Lower leg skin (tissue), 4 donors: ENCODE results near the gene MYO18B. TPM values are rescaled to one million over a fixed set of nuclear protein-coding genes. Genes with fewer than 3 reads are reported as not detected.

Experiments
- DNase-seq, 2 donors: peaks; one replicate each; pipeline ENCODE4 v3.0.0-alpha.2; 2019; ENCODE audit warnings: low spot score in 2 of 2
- H3K4me3 ChIP-seq: fragments of 200-600 bp; sonication (generic); 2 replicates; pipeline ENCODE4 v1.5.1; 2017; ENCODE audit warnings: mild to moderate bottlenecking, low read depth; ENCODE audit not compliant: poor library complexity, severe bottlenecking
- CTCF ChIP-seq, 3 donors: fragments of 450-650 bp; IDR thresholded peaks; one replicate each; pipeline ENCODE4 v1.5.1; 2016; ENCODE audit warnings: antibody characterized with exemption in 3 of 3, mild to moderate bottlenecking in 3 of 3, moderate library complexity in 2 of 3
- POLR2A ChIP-seq, 2 donors: fragments of 450-650 bp; IDR thresholded peaks; one replicate each; pipeline ENCODE4 v1.6.1; 2016 to 2017; ENCODE audit warnings: antibody characterized with exemption in 2 of 2, mild to moderate bottlenecking in 1 of 2, moderate library complexity in 1 of 2
- WGBS, 2 donors: methylation state at CpG; one replicate each; pipeline ENCODE4 v1.1.5; 2018; 5-methylcytosine and 5-hydroxymethylcytosine counted together
- intact Hi-C: fragments of 100-400 bp; cut with DNase I; formaldehyde crosslinking; loops from one replicate; pipeline ENCODE4 v1.15.0; 2023; ENCODE audit warnings: low total_unique reads
- total RNA-seq, 4 donors: library from RNA; depleted of rRNA; stranded (reverse); fragments of >200 nt; gene quantifications; one replicate each; pipeline ENCODE4 v1.1.0, GENCODE V29; 2016

Gene MYO18B
- total RNA-seq, 4 donors from 2014 or later, result 1.5 to 3.4 TPM; not detected in 2

- DNase-seq, result peak in 1 of 2 donors; percentile 57
- WGBS, 2 donors, result 55 to 70% methylated on average over 19 of the region's 19 CpGs
- no peak for TF ChIP-seq CTCF (IDR thresholded peaks at IDR 0.05)
- TF ChIP-seq POLR2A (IDR thresholded peaks at IDR 0.05), result no peak
- H3K4me3 ChIP-seq, result no peak overlapping the region
- intact Hi-C loops, result no loop called here
Measured at GRCh38 chr22:25729016-25729995, 12.7 kb upstream of the MYO18B start.

DNA sequence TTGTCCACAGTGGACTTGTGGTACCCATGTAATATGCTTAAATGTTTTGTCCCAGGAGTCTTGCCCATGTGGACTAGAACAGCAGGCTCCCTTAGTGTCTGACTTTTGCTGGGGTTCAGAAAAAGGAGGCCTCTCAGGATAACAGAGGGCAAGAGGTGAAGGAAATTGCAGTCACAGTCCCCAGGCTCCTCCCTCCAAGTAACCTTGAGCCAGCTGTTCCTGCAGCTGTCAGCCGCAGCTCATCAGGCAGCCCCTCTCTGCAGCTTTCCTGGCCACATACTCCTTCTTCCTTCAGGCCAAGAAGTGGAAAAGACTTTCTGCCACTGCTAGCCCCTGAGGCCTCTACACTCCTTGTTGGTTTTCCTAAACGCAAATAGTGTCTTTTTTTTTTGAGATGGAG is 6.3 kb upstream of the MYO18B start:
- TF ChIP-seq POLR2A (IDR thresholded peaks at IDR 0.05) (no peak), CTCF (IDR thresholded peaks at IDR 0.05) (no peak)
- 44 to 50% methylated on average over 2 of the region's 2 CpGs for WGBS, 2 donors
- intact Hi-C loops, result no loop called here
- DNase-seq, result no peak
- no peak overlapping the region for H3K4me3 ChIP-seq

DNA sequence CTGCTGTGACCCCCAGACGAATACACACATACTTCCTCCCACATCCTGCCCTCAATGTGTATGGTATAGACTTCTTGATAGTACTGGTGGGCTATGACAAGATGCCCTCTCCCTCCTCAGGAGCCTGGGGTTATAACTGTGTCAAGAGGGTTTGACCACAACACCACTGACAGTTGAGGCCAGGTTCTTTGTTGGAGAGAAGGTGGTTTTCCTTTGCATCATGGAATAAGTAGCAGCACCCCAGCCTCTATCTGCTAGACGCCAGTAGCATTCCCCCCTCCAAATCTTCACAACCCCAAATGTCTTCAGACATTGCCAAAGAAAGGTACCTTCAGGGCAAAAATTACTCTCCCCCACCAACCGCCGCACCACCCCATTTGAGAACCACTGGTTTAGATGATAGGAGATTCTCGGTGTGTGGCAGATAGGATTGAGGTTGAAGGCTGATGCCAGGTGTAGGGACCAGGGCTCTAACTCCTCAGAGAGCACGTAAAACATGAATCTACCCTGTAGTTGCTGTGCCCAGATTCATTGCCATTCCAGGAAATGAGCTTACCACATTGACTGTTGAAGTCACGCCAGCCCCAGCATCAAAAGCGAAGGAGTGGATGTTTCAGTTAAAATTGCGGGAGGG is 5.5 kb upstream of the MYO18B start:
- TF ChIP-seq CTCF (IDR thresholded peaks at IDR 0.05) (no peak), POLR2A (IDR thresholded peaks at IDR 0.05) (no peak)
- DNase-seq, result no peak
- H3K4me3 ChIP-seq, result no peak overlapping the region
- 60 to 69% methylated on average over 9 of the region's 9 CpGs for WGBS, 2 donors
- intact Hi-C loops, result no loop called here

- TF ChIP-seq CTCF (IDR thresholded peaks at IDR 0.05), result no peak
- TF ChIP-seq POLR2A (IDR thresholded peaks at IDR 0.05), result no peak
- no peak overlapping the region for H3K4me3 ChIP-seq
- DNase-seq, result no peak
- 79 to 86% methylated on average over 11 of the region's 11 CpGs for WGBS, 2 donors
- intact Hi-C loops, result no loop called here
Measured at GRCh38 chr22:25739659-25740344, 2.2 kb upstream of the MYO18B start.

GRCh38 chr22:25742918-25743708 is 1.1 kb downstream of the MYO18B start:
- TF ChIP-seq POLR2A (IDR thresholded peaks at IDR 0.05) (no peak), CTCF (IDR thresholded peaks at IDR 0.05) (no peak)
- intact Hi-C loops, result no loop called here

More at GRCh38 chr22:25742918-25743708, 1.1 kb downstream of the MYO18B start:
- no peak overlapping the region for H3K4me3 ChIP-seq
- no peak for DNase-seq
- 89 to 92% methylated on average over 6 of the region's 6 CpGs for WGBS, 2 donors
